GM12864 (cell line): Measurements from ENCODE around the gene CACNA1C.

Source experiments
- DNase-seq: peaks from one replicate; pipeline ENCODE4 v3.0.0-alpha.2; 2011; ENCODE audit warnings: low read depth
- H3K4me3 ChIP-seq: 2 replicates; pipeline ENCODE4 v1.5.1; 2011; ENCODE audit warnings: mild to moderate bottlenecking, low read depth, low read length, control low read depth
- TF ChIP-seq, protein P1 (sequence below): IDR thresholded peaks from 2 replicates; pipeline ENCODE4 v1.5.1; 2011; ENCODE audit warnings: low read depth, mild to moderate bottlenecking, moderate library complexity, low read length, control low read depth, inconsistent platforms; ENCODE audit errors: missing control alignments

CACNA1C gene

DNA sequence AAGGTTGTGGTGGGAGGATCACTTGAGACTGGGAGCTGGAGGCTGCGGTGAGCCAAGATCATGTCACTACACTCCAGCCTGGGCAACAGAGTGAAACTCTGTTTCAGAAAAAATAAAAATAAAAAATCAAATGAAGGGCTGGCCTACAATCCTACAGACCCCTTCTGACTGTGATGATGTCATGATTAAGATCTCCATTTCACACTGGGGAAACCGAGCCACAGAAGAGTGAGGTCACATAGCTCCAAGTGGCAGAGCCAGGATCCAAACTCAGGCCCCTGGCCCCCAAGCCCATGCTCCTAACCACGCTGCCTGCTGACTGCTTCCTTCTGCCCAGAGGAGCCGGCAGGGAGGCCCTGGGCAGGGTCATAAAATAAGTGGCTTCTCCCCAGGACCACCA, 483.9 kb downstream of the CACNA1C start:
- TF ChIP-seq, protein P1, sequence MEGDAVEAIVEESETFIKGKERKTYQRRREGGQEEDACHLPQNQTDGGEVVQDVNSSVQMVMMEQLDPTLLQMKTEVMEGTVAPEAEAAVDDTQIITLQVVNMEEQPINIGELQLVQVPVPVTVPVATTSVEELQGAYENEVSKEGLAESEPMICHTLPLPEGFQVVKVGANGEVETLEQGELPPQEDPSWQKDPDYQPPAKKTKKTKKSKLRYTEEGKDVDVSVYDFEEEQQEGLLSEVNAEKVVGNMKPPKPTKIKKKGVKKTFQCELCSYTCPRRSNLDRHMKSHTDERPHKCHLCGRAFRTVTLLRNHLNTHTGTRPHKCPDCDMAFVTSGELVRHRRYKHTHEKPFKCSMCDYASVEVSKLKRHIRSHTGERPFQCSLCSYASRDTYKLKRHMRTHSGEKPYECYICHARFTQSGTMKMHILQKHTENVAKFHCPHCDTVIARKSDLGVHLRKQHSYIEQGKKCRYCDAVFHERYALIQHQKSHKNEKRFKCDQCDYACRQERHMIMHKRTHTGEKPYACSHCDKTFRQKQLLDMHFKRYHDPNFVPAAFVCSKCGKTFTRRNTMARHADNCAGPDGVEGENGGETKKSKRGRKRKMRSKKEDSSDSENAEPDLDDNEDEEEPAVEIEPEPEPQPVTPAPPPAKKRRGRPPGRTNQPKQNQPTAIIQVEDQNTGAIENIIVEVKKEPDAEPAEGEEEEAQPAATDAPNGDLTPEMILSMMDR, result no peak
- DNase-seq, result no peak
- no peak overlapping the region for H3K4me3 ChIP-seq

DNA sequence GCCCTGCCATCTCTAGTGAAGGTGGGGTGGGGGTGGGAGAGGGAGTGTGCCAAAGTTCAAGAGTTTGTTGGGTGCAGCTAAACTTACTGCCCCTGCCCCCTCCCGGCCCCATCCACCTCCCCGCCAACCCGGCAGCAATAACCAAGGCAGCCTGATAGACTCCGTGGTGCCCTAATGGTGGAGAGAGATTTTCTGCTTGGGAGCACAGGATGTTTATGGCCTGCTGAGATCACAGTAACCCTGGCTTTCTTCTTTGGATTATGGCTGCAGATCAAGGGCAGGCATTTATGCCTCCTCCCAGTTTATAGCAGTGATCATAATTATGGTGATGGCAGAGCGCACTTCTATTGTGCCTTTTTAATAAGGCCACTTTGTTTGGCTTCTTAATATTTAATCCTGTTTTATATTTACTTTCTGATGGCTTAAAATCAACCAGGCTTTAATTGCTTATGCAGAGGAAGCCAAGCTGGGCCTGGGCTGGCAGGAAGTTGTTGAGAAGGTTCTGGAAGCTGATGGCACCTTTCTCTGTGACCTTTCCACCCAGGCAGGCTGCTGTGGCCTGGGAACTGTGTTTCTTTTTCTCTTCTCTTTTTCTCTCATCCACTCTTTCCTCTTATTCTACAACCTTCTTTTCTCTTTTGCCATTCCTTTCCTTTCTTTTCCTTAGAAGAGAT, 485.2 kb downstream of the CACNA1C start:
- DNase-seq, result no peak
- TF ChIP-seq, protein P1, result no peak
- no peak overlapping the region for H3K4me3 ChIP-seq

DNA sequence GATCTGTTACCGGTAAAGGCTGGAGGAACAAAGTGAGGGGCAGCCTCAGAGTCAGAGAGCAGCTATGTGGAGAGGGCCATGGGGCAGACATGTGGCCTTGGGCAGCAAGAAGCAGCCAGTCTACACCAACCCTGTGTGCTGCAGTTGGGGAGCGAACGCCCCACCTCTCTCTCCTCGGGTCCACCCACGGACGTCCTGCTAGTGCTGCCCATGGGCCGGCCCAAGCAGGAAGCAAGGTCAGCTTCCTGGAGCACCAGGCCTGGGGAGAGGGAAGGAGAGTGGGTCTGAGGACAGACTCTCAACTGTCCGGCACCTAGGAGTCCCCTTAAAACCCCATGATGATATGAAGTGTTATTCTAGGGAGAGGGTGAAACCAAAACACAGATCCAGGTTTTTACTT, 487.2 kb downstream of the CACNA1C start:
- no peak overlapping the region for H3K4me3 ChIP-seq
- no peak for DNase-seq
- TF ChIP-seq, protein P1, result no peak

- no peak for DNase-seq
- TF ChIP-seq, protein P1, result no peak
Observed at GRCh38 chr12:2540535-2540941, 487.8 kb downstream of the CACNA1C start.

DNA sequence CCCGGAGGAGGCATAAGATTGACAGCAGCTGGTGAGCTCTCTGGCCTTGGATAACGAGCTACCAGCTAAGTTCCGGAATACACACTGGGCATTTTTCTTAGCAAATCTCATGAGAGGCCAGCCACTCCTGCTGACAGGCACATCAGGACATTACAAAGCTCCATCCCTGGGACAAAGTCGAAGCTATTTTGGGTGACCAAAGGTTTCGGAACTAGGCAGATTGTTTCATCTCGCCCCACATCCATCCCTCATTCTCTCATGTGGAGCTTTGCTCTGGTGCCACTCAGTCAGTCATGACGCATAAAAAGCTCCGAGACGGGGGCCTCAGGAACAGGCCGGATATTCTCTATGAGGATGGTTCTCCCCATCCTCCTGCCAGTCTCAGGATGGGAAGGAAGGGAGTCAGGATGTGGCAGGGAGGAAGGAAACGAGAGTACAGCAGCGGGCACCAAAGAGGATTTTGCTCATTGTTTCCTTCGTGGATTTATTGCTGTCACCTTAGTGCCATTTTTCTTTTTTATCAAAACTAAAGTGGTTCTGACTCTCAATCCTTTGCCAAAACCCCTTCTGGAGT, 488.9 kb downstream of the CACNA1C start:
- DNase-seq, result no peak
- TF ChIP-seq, protein P1, result no peak
- no peak overlapping the region for H3K4me3 ChIP-seq

More at GRCh38 chr12:2540535-2540941, 487.8 kb downstream of the CACNA1C start:
- H3K4me3 ChIP-seq, result no peak overlapping the region

DNA sequence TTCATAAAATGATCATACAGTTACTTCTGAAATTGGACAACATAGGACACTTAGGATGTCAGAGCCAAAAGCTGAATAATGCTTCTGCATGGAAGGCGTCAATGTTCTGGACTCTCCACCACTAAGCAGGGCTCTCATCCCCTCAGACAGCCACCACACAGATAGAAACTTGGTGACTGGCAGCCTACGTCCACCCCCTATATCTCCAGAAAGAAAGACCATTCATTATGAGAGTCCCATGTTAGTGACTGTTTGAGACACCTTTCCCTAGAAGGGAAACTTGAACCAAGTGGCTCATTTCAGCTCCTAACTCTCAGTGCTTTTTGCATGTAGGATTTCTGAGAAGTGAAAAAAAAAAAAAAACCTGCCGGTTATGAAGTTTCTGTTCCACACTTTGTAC, 491.0 kb downstream of the CACNA1C start:
- no peak overlapping the region for H3K4me3 ChIP-seq
- peak; percentile 52 for DNase-seq
- TF ChIP-seq, protein P1, result no peak

DNA sequence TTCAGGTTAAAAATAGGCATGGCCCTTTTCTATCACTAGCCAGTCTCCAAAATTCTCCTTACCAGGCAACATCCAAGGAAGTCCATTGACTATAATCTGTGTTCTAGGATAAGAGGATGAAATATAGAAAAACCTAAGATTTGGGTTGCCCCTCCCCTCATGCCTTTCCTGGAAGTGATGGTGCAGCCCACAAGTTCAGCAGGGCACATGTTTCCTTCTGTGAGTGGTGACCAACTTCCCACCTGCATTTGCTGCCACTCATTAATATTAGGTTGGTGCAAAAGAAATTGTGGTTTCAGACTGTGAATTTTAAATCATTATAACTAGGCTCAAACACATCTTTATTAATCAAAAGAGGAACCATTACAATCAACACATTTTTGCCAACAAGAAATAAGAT, 491.4 kb downstream of the CACNA1C start:
- TF ChIP-seq, protein P1, result no peak
- no peak overlapping the region for H3K4me3 ChIP-seq
- DNase-seq, result no peak
